Adrenal gland (tissue), 12 donors: ENCODE measurements around the gene ILK. TPM values are rescaled to one million over a fixed set of nuclear protein-coding genes. Genes with fewer than 3 reads are reported as not detected.

Experiments used
- DNase-seq, 7 donors: peaks; one replicate each; pipeline ENCODE4 v3.0.0-alpha.2; 2019 to 2020
- H3K27ac ChIP-seq, 5 donors: fragments of 200-600 bp; sonication (generic) in 4 of 5; 1 replicate in 3 of 5; 2 replicates in 2 of 5; pipeline versions ENCODE4 v1.5.1 to v1.8.0; 2016 to 2020; ENCODE audit warnings: mild to moderate bottlenecking in 1 of 5
- H3K27me3 ChIP-seq: fragments of 200-600 bp; 2 replicates; pipeline ENCODE4 v1.8.0; 2021
- H3K36me3 ChIP-seq, 2 donors: fragments of 200-600 bp; replicated peaks in 1 of 2; 1 replicate in 1 of 2; 2 replicates in 1 of 2; pipeline versions ENCODE4 v1.5.1 to v1.8.0; 2018 to 2022
- H3K4me1 ChIP-seq, 2 donors: fragments of 200-600 bp; replicated peaks in 1 of 2; 1 replicate in 1 of 2; 2 replicates in 1 of 2; pipeline versions ENCODE4 v1.5.1 to v1.8.0; 2018 to 2021
- H3K4me3 ChIP-seq, 4 donors: fragments of 200-600 bp; sonication (generic) in 3 of 4; one replicate each; pipeline ENCODE4 v1.5.1; 2016 to 2018
- H3K9me3 ChIP-seq, 3 donors: fragments of 200-600 bp; sonication (generic) in 1 of 3; replicated peaks in 1 of 3; 1 replicate in 2 of 3; 2 replicates in 1 of 3; pipeline versions ENCODE4 v1.5.1 to v1.8.0; 2016 to 2021
- POLR2A ChIP-seq, 2 donors: fragments of 450-650 bp; IDR thresholded peaks; one replicate each; pipeline ENCODE4 v1.6.1; 2017; ENCODE audit warnings: antibody characterized with exemption in 2 of 2, mild to moderate bottlenecking in 2 of 2, moderate library complexity in 1 of 2
- WGBS, 4 donors: extraction: QIAGEN DNeasy Blood & Tissue Kit in 2 of 4; methylation state at CpG; one replicate each; pipeline versions ENCODE4 v1.1.5 to v1.1.7; 2013 to 2017; 5-methylcytosine and 5-hydroxymethylcytosine counted together
- intact Hi-C, 2 donors: fragments of 100-400 bp; cut with DNase I; formaldehyde crosslinking; loops; one replicate each; pipeline versions ENCODE4 v1.14.1 to v1.15.0; 2022 to 2023
- polyA plus RNA-seq, 3 donors: library from polyadenylated mRNA; stranded (reverse); fragments of 200-250 nt in 2 of 3; fragments of 350-450 nt in 1 of 3; fragmentation: Illumina TruSeq in 1 of 3; extraction: RNeasy Lipid Tissue Mini Kit (QIAGEN cat#74804) in 1 of 3; gene quantifications; one replicate each; pipeline ENCODE4 v1.2.3, GENCODE V29; 2013 to 2014
- total RNA-seq, 9 donors: library from RNA; depleted of rRNA in 4 of 9; stranded (reverse); fragments of >200 nt in 4 of 9; fragments of 120-200 nt in 1 of 9; fragmentation: NEBNext Ultra II Directional in 1 of 9; extraction: Animal tissue kit (Norgen Biotek cat#: 25700) in 1 of 9; gene quantifications; one replicate each; pipeline versions ENCODE4 v1.1.0 to v1.2.4, GENCODE V29; 2013 to 2023
- TF ChIP-seq, protein P1 (sequence below), 6 experiments: fragments of 450-650 bp in 4 of 6; fragments of 200-600 bp in 2 of 6; sonication (generic) in 1 of 6; IDR thresholded peaks; 1 replicate in 5 of 6; 2 replicates in 1 of 6; pipeline versions ENCODE4 v1.5.1 to v1.8.0; 2016 to 2021; ENCODE audit warnings: antibody characterized with exemption in 6 of 6, mild to moderate bottlenecking in 2 of 6, moderate library complexity in 1 of 6
- donor health status: healthy with polysubstance abuse.
- donor health status: Bipolar disorder and iron deficiency.
- donor health status: DM: yes; HTN: yes; CAD: no.
- donor health status: DM: no; HTN: no; CAD: no.
- donor health status: DM: no; HTN: no; CAD: no.
- donor health status: DM: yes; HTN: yes; CAD: no.

Gene ILK
- total and polyA plus RNA-seq, 12 donors = 99.1 to 191 (median 153) TPM

DNA sequence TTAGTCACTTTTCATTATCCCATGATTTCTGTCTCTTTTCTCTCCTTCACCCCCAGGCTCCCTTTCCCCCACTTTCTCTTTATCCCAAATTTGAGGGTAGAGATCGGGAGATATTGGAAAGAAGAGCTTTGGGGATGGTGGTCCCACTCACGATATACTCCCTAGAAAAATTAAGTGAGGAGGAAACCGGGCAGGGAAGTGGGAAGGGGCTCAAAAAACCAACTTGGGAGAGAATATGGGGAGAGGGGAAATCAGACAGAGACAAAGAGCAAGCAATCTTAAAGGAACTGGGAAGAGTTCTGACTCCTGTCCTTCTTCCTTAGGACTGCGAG lies 53.0 kb downstream of the ILK start:
- Histone ChIP-seq H3K4me3 (no peak overlapping the region), H3K27me3 (no peaks in the 10 kb centered on the region), H3K27ac (no peak overlapping the region), H3K9me3 (no peaks in the 10 kb centered on the region), H3K36me3 (no peaks in the 10 kb centered on the region), H3K4me1 (no peaks in the 10 kb centered on the region)
- intact Hi-C loops = no loop called here
- TF ChIP-seq POLR2A (IDR thresholded peaks at IDR 0.05) = no peak
- TF ChIP-seq, protein P1, sequence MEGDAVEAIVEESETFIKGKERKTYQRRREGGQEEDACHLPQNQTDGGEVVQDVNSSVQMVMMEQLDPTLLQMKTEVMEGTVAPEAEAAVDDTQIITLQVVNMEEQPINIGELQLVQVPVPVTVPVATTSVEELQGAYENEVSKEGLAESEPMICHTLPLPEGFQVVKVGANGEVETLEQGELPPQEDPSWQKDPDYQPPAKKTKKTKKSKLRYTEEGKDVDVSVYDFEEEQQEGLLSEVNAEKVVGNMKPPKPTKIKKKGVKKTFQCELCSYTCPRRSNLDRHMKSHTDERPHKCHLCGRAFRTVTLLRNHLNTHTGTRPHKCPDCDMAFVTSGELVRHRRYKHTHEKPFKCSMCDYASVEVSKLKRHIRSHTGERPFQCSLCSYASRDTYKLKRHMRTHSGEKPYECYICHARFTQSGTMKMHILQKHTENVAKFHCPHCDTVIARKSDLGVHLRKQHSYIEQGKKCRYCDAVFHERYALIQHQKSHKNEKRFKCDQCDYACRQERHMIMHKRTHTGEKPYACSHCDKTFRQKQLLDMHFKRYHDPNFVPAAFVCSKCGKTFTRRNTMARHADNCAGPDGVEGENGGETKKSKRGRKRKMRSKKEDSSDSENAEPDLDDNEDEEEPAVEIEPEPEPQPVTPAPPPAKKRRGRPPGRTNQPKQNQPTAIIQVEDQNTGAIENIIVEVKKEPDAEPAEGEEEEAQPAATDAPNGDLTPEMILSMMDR (IDR thresholded peaks at IDR 0.05) = no peak
- WGBS, 4 donors = 64 to 79% (median 71%) methylated on average over 4 of the region's 4 CpGs
- no peak for DNase-seq

DNA sequence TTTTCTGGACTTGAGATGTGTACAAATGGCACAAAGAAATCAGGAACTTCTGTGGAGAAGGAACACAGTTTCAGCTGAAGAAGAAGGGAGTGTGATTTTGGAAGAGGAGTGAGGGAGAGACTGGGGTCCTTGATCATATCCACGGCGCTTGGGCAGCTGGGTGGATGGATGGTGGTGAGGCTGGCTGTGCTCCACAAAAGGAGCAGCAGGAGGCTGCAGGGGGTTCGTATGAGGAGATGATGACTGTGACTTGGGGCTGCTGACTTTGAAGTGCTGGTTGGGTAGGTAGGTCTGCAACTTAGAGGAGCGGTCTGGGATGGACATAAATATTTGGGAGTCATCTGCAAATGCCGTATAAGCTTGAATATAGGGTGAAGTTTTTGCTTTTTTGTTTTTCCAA lies 53.4 kb downstream of the ILK start:
- H3K27ac ChIP-seq = no peak overlapping the region
- intact Hi-C loops = no loop called here

GRCh38 chr11:6657346-6657745 lies 53.8 kb downstream of the ILK start:
- Histone ChIP-seq H3K36me3 (no peaks in the 10 kb centered on the region), H3K27ac (no peak overlapping the region), H3K27me3 (no peaks in the 10 kb centered on the region), H3K4me1 (no peaks in the 10 kb centered on the region), H3K4me3 (no peak overlapping the region), H3K9me3 (no peaks in the 10 kb centered on the region)
- DNase-seq = no peak
- intact Hi-C loops = no loop called here
- no peak for TF ChIP-seq POLR2A (IDR thresholded peaks at IDR 0.05)
- TF ChIP-seq, protein P1 (IDR thresholded peaks at IDR 0.05) = no peak
- 69 to 80% (median 76%) methylated on average over 1 of the region's 1 CpG for WGBS, 4 donors

More for the DNA sequence above, 53.4 kb downstream of the ILK start:
- Histone ChIP-seq H3K36me3 (no peaks in the 10 kb centered on the region), H3K27me3 (no peaks in the 10 kb centered on the region), H3K4me1 (no peaks in the 10 kb centered on the region), H3K4me3 (no peak overlapping the region), H3K9me3 (no peaks in the 10 kb centered on the region)
- no peak for TF ChIP-seq POLR2A (IDR thresholded peaks at IDR 0.05)
- TF ChIP-seq, protein P1 (IDR thresholded peaks at IDR 0.05) = no peak
- no peak for DNase-seq
- 80 to 86% (median 83%) methylated on average over 5 of the region's 5 CpGs for WGBS, 4 donors

DNA sequence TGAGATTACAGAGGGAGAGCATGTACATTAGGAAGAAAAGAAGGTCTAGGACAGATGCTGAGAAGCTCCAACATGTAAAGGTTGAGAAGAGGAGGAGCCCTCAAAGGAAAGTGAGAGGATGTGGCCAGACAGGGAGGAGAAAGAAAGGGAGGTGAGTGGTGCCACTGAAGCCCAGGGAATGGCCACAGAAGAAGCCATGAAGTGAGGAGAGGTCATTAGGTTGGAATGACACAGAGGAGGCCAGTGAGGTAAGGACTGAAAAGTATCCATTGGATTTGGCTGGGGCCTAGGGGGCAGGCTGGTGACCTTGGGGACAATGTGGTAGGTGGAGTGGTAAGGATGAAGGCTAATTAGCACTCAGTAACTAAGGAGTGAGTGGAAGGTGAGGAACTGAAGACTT lies 55.1 kb downstream of the ILK start:
- H3K36me3 ChIP-seq = no peaks in the 10 kb centered on the region
- intact Hi-C loops = no loop called here
- no peak for DNase-seq
- H3K9me3 ChIP-seq = no peaks in the 10 kb centered on the region
- H3K27ac ChIP-seq = no peak overlapping the region
- H3K27me3 ChIP-seq = no peaks in the 10 kb centered on the region
- no peaks in the 10 kb centered on the region for H3K4me1 ChIP-seq
- no peak overlapping the region for H3K4me3 ChIP-seq
- TF ChIP-seq, protein P1 (IDR thresholded peaks at IDR 0.05) = no peak
- no peak for TF ChIP-seq POLR2A (IDR thresholded peaks at IDR 0.05)

Other genes with a start within 250 kb of the ILK start
- gene SMPD1, start 213.3 kb upstream of the ILK start, total RNA-seq = 10 to 100 TPM; 35.8 to 85.0 (median 67.4) TPM
- gene SMPD1, start 213.3 kb upstream of the ILK start, polyA plus RNA-seq = 10 to 100 TPM; 44.6 to 51.7 (median 44.8) TPM
- 10 to 100 TPM; 27.2 to 65.2 (median 48.7) TPM for gene APBB1, start 184.7 kb upstream of the ILK start, total RNA-seq
- gene APBB1, start 184.7 kb upstream of the ILK start, polyA plus RNA-seq = 10 to 100 TPM; 37.6 to 72.4 (median 53.1) TPM
- 10 to 100 TPM in 1 of 9 donors, 1 to 10 TPM in 7, under 1 TPM in 1; 0.26 to 25.2 (median 1.7) TPM for gene HPX, start 162.8 kb upstream of the ILK start, total RNA-seq
- 1 to 10 TPM; 1.5 to 1.8 (median 1.8) TPM for gene HPX, start 162.8 kb upstream of the ILK start, polyA plus RNA-seq
- 10 to 100 TPM in 4 of 9 donors, 1 to 10 TPM in 5; 6.6 to 20.6 (median 9.8) TPM for gene TRIM3, start 129.8 kb upstream of the ILK start, total RNA-seq
- gene TRIM3, start 129.8 kb upstream of the ILK start, polyA plus RNA-seq = 10 to 100 TPM in 2 of 3 donors, 1 to 10 TPM in 1; 6.7 to 23.8 (median 16.8) TPM
- gene ARFIP2, start 122.4 kb upstream of the ILK start, total RNA-seq = 100 to 1,000 TPM in 1 of 9 donors, 10 to 100 TPM in 8; 47.4 to 108 (median 61.6) TPM
- 10 to 100 TPM; 51.1 to 65.0 (median 53.1) TPM for gene ARFIP2, start 122.4 kb upstream of the ILK start, polyA plus RNA-seq
- 10 to 100 TPM; 30.3 to 81.9 (median 41.1) TPM for gene TIMM10B, start 122.3 kb upstream of the ILK start, total RNA-seq
- 10 to 100 TPM; 12.1 to 96.9 (median 16.7) TPM for gene TIMM10B, start 122.3 kb upstream of the ILK start, polyA plus RNA-seq
- gene DNHD1, start 106.5 kb upstream of the ILK start, total RNA-seq = 10 to 100 TPM in 4 of 9 donors, 1 to 10 TPM in 5; 5.7 to 14.0 (median 8.9) TPM
- 10 to 100 TPM in 2 of 3 donors, 1 to 10 TPM in 1; 3.9 to 27.1 (median 16.8) TPM for gene DNHD1, start 106.5 kb upstream of the ILK start, polyA plus RNA-seq
- 10 to 100 TPM in 8 of 9 donors, 1 to 10 TPM in 1; 9.4 to 27.5 (median 20.0) TPM for gene RRP8, start 158 bp upstream of the ILK start, total RNA-seq
- gene RRP8, start 158 bp upstream of the ILK start, polyA plus RNA-seq = 10 to 100 TPM; 24.2 to 34.8 (median 33.5) TPM
- gene TAF10, start 8.4 kb downstream of the ILK start, total RNA-seq = 100 to 1,000 TPM in 8 of 9 donors, 10 to 100 TPM in 1; 69.7 to 290 (median 174) TPM
- 100 to 1,000 TPM; 280 to 389 (median 310) TPM for gene TAF10, start 8.4 kb downstream of the ILK start, polyA plus RNA-seq
- gene TPP1, start 15.6 kb downstream of the ILK start, total RNA-seq = 100 to 1,000 TPM in 8 of 9 donors, 10 to 100 TPM in 1; 53.2 to 464 (median 335) TPM
- gene TPP1, start 15.6 kb downstream of the ILK start, polyA plus RNA-seq = 100 to 1,000 TPM in 1 of 3 donors, 10 to 100 TPM in 2; 84.2 to 371 (median 96.9) TPM
- 10 to 100 TPM in 6 of 9 donors, 1 to 10 TPM in 3; 4.3 to 15.3 (median 11.5) TPM for gene DCHS1, start 52.0 kb downstream of the ILK start, total RNA-seq
- gene DCHS1, start 52.0 kb downstream of the ILK start, polyA plus RNA-seq = 10 to 100 TPM in 1 of 3 donors, 1 to 10 TPM in 2; 1.3 to 12.1 (median 5.0) TPM
- 100 to 1,000 TPM in 3 of 9 donors, 10 to 100 TPM in 6; 51.2 to 532 (median 79.8) TPM for gene MRPL17, start 79.6 kb downstream of the ILK start, total RNA-seq
- 100 to 1,000 TPM in 1 of 3 donors, 10 to 100 TPM in 2; 77.8 to 141 (median 97.9) TPM for gene MRPL17, start 79.6 kb downstream of the ILK start, polyA plus RNA-seq
- under 1 TPM in 4 of 9 donors, not detected in 5; 0.14 to 0.64 (median 0.26) TPM for gene OR2AG2, start 168.2 kb downstream of the ILK start, total RNA-seq
- under 1 TPM in 1 of 3 donors, not detected in 2; 0.27 TPM for gene OR2AG2, start 168.2 kb downstream of the ILK start, polyA plus RNA-seq
- not detected for gene OR2AG1, start 179.2 kb downstream of the ILK start, total RNA-seq
- gene OR2AG1, start 179.2 kb downstream of the ILK start, polyA plus RNA-seq = not detected
- under 1 TPM in 5 of 9 donors, not detected in 4; 0.07 to 0.39 (median 0.13) TPM for gene OR6A2, start 195.9 kb downstream of the ILK start, total RNA-seq
- gene OR6A2, start 195.9 kb downstream of the ILK start, polyA plus RNA-seq = not detected
- gene OR10A5, start 241.9 kb downstream of the ILK start, total RNA-seq = not detected
- not detected for gene OR10A5, start 241.9 kb downstream of the ILK start, polyA plus RNA-seq